ENCODE measurements around the gene MED6.

Gene MED6

DNA sequence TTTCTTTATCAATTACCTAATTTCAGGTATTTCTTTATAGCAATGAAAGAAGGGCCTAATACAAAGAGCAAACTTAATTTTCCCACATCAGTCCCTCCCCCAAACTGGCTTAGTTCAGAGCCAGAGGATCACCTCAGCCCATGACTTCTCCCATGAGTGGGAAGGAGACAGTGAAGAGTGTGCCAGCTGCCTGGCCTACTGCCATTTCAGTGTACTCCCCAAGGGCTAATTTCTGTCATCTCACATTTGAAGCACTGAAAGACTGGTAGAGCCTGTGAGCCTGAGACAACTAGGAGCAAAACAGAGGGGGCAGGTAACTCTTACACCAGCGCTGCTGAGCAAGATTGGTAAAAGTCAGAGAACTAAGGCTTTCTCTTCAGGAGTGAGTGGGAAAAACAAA lies 36.6 kb downstream of the MED6 start:
- TF ChIP-seq, protein P1, sequence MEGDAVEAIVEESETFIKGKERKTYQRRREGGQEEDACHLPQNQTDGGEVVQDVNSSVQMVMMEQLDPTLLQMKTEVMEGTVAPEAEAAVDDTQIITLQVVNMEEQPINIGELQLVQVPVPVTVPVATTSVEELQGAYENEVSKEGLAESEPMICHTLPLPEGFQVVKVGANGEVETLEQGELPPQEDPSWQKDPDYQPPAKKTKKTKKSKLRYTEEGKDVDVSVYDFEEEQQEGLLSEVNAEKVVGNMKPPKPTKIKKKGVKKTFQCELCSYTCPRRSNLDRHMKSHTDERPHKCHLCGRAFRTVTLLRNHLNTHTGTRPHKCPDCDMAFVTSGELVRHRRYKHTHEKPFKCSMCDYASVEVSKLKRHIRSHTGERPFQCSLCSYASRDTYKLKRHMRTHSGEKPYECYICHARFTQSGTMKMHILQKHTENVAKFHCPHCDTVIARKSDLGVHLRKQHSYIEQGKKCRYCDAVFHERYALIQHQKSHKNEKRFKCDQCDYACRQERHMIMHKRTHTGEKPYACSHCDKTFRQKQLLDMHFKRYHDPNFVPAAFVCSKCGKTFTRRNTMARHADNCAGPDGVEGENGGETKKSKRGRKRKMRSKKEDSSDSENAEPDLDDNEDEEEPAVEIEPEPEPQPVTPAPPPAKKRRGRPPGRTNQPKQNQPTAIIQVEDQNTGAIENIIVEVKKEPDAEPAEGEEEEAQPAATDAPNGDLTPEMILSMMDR (IDR thresholded peaks at IDR 0.05; ENCODE audit: control extremely low read depth, extremely low read depth, low read depth, missing control alignments), result no peak
- no peak for DNase-seq (ENCODE audit: extremely low spot score)
- ChIA-PET POLR2A (interaction anchor here (0.6 kb wide), 1 partner anchor 592 kb away, joined by 3 read pairs; no protein-coding TSS in a partner anchor), CTCF (no interaction called here)

DNA sequence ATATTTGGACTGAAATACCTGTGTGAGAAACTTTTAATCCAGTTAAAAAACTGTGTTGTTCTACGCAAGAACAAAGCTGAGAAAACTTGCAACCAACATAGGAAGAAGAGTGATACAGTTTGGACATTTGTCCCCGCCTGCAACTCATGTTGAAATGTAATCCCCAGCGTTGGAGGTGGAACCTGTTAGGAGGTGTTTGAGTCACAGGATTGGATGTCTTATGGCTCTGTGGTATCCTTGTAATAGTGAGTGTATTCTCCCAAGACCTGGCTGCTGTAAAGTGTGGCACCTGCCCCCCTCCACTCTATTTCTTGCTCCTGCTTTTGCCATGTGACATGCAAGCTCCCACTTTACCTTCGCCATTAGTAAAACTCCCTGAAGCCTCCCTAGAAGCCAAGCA lies 37.0 kb downstream of the MED6 start:
- CTCF ChIA-PET, result no interaction called here
- no peak for DNase-seq (ENCODE audit: extremely low spot score)
- POLR2A ChIA-PET, result no interaction called here
- TF ChIP-seq, protein P1 (IDR thresholded peaks at IDR 0.05; ENCODE audit: control extremely low read depth, extremely low read depth, low read depth, missing control alignments), result no peak

DNA sequence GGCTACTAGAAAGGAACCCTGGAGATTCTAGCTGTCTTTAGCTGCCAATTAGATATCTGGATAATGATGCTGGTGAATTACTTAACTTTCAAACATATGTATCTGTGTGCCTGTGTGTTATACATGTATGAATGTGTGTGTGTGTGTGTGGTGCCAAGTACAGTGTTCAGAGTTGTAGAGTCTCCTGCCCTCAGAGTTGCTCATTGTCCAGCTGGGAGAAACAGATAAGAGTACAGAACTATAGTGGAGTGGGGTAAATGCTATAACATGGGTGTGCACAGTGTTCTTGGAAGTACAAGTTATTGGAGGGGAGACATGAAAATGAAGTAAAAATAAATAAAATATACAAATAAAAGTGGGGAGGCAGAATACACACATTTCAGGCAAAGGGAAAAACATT lies 42.1 kb downstream of the MED6 start:
- DNase-seq (ENCODE audit: extremely low spot score), result no peak
- ChIA-PET POLR2A (no interaction called here), CTCF (interaction anchor here (1.1 kb wide), 1 partner anchor 32 kb away, joined by 3 read pairs; no protein-coding TSS in a partner anchor)
- TF ChIP-seq, protein P1 (IDR thresholded peaks at IDR 0.05; ENCODE audit: control extremely low read depth, extremely low read depth, low read depth, missing control alignments), result no peak

DNA sequence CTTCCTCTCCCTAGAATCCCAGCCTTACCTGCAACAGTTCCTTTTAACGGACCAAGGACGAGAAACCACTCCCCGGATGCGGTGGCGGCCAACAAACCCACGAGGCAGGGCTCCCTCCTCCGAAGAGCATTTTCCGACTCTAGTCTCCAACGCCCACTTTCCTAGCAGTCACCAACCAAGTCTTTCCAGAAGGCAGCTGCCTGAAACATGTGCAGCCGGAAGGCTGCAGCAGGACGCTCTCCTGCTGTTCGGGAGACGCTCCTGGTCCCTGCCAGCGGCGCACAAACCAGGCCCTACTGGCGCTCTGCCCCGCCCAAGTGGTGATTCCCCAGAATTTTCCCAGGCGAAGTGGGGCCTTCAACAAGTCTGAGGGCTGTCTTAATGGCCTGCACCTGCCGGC lies 44.6 kb downstream of the MED6 start:
- TF ChIP-seq, protein P1 (IDR thresholded peaks at IDR 0.05; ENCODE audit: control extremely low read depth, extremely low read depth, low read depth, missing control alignments), result no peak
- ChIA-PET POLR2A (no interaction called here), CTCF (no interaction called here)
- DNase-seq (ENCODE audit: extremely low spot score), result no peak

DNA sequence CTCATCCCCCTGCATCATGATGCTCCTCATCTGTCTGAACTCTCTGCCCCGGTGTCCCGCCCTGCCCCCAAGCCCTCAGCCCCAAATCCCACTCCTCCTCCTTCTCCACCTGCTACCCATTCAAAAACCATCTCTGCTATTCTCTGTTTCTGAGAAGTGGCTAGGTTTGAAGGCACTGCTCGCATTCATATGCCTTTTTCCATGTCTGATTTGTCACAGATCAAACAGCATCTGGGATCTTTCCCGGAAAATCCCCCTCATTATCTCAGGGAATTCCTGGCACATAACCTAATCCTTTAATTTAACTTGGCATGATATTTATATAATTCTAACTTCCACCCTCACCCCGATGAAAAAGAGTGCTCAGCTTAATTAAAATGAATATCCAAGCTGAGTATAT lies 62.4 kb downstream of the MED6 start:
- TF ChIP-seq, protein P1 (IDR thresholded peaks at IDR 0.05; ENCODE audit: control extremely low read depth, extremely low read depth, low read depth, missing control alignments), result no peak
- CTCF ChIA-PET, result no interaction called here
- POLR2A ChIA-PET, result no interaction called here
- DNase-seq (ENCODE audit: extremely low spot score), result no peak

DNA sequence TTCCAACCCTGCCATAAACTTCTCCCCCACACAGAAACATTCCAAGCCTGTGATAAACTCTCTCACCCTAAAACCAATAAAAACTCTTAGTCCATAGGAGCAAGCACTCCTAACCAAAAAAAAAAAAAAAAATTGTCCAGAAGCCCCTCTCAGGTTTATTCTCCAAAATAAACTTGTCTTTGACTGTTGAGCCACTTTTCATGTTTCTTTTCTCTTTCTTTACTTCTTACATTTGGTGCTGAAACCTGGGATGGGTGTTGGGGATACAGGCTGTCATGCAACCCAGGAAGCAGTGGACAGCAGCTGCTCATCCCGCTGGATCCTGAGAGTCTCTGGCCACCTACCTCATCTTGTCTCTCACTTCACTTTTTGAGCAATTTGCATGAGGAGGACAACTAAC lies 63.6 kb downstream of the MED6 start:
- DNase-seq (ENCODE audit: extremely low spot score), result no peak
- POLR2A ChIA-PET, result no interaction called here
- TF ChIP-seq, protein P1 (IDR thresholded peaks at IDR 0.05; ENCODE audit: control extremely low read depth, extremely low read depth, low read depth, missing control alignments), result no peak
- CTCF ChIA-PET, result no interaction called here

DNA sequence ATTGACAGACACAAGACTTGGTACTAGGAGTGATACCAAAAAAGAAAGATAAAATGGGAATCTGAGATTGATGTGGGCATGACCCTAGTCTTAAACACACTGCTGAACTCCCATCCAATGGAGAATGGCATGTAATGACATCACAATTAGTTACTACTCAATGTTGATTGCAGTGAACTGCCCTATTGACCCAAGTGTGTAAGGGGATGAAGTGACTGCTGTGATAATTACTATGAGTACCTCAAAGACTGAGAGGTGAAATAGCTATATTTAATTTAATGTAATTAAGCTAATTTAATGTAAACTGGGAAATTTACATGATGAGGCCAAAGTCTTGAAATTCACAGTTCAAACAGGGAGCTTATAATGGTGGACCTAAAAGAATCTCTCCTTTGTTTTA lies 65.6 kb downstream of the MED6 start, which contains the start of gene ADAM20:
Gene ADAM20 (minus strand): TSS at position 101 of the 400 bp plus-strand sequence. CDS start 10,247 bp downstream, outside the sequence.
- CTCF ChIA-PET, result interaction anchor here (1.0 kb wide), 1 partner anchor 20 kb away, joined by 3 read pairs; no protein-coding TSS in a partner anchor
- TF ChIP-seq, protein P1 (IDR thresholded peaks at IDR 0.05; ENCODE audit: control extremely low read depth, extremely low read depth, low read depth, missing control alignments), result no peak
- no peak for DNase-seq (ENCODE audit: extremely low spot score)
- POLR2A ChIA-PET, result no interaction called here

Data from GM10248 (cell line).